HEK293 (cell line): ENCODE data around the gene CACNG6.

Experiments used
- CTCF ChIA-PET: fragments of 350-600 bp; formaldehyde crosslinking; extraction: SDS; loops from one replicate; lab custom pipeline; 2021; ENCODE audit warnings: antibody characterized with exemption; lab: Yijun Ruan, JAX
- POLR2A ChIA-PET: fragments of 300-600 bp; formaldehyde crosslinking; extraction: SDS; loops from one replicate; lab custom pipeline; 2020; ENCODE audit warnings: antibody characterized with exemption, inconsistent platforms; lab: Yijun Ruan, JAX
- H3K27ac ChIP-seq: fragments of 200-500 bp; sonication (Bioruptor generic); 2 replicates; pipeline ENCODE4 v1.5.1; 2014; ENCODE audit warnings: low read depth, low read length, control low read depth, inconsistent platforms; ENCODE audit errors: extremely low read depth
- H3K36me3 ChIP-seq, 2 experiments: fragments of 200-500 bp in 1 of 2; sonication (Bioruptor generic) in 1 of 2; 1 replicate in 1 of 2; 2 replicates in 1 of 2; pipeline ENCODE4 v1.5.1; 2014 to 2017; ENCODE audit warnings: inconsistent platforms in 2 of 2, low read length in 2 of 2; ENCODE audit not compliant: control insufficient read depth in 2 of 2, insufficient read depth in 1 of 2
- H3K4me1 ChIP-seq: fragments of 200-500 bp; sonication (Bioruptor generic); 2 replicates; pipeline ENCODE4 v1.5.1; 2014; ENCODE audit warnings: mild to moderate bottlenecking, low read length, inconsistent platforms; ENCODE audit not compliant: control insufficient read depth, insufficient read depth
- H3K4me3 ChIP-seq: 2 replicates; pipeline ENCODE4 v1.5.1; 2011; ENCODE audit warnings: low read depth, mild to moderate bottlenecking, control low read depth, low read length, moderate library complexity
- H3K9me3 ChIP-seq: fragments of 200-500 bp; sonication (Bioruptor generic); 2 replicates; pipeline ENCODE4 v1.5.1; 2014; ENCODE audit warnings: low read depth, low read length, inconsistent platforms; ENCODE audit not compliant: control insufficient read depth, insufficient read depth
- EGR2 ChIP-seq: fragments of 450-650 bp; formaldehyde crosslinking; IDR thresholded peaks from 2 replicates; pipeline ENCODE4 v1.5.1; 2016; ENCODE audit warnings: low read depth, missing biosample characterization, missing genetic modification characterization
- FEZF1 ChIP-seq: fragments of 450-650 bp; formaldehyde crosslinking; IDR thresholded peaks from 2 replicates; pipeline ENCODE4 v1.5.1; 2016; ENCODE audit warnings: missing biosample characterization, missing genetic modification characterization
- GLIS2 ChIP-seq: fragments of 450-650 bp; formaldehyde crosslinking; IDR thresholded peaks from 2 replicates; pipeline ENCODE4 v1.5.1; 2016; ENCODE audit warnings: missing biosample characterization, missing genetic modification characterization
- SCRT2 ChIP-seq: fragments of 450-650 bp; formaldehyde crosslinking; IDR thresholded peaks from 2 replicates; pipeline ENCODE4 v1.5.1; 2016; ENCODE audit warnings: missing biosample characterization, missing genetic modification characterization
- SETDB1 ChIP-seq: IDR thresholded peaks from one replicate; pipeline ENCODE4 v1.6.1; 2017; ENCODE audit warnings: mild to moderate bottlenecking, low read length, moderate library complexity, mixed read lengths; ENCODE audit not compliant: insufficient read length
- SP2 ChIP-seq: fragments of 450-650 bp; formaldehyde crosslinking; IDR thresholded peaks from 2 replicates; pipeline ENCODE4 v1.5.1; 2016; ENCODE audit warnings: missing biosample characterization, missing genetic modification characterization
- SP7 ChIP-seq: fragments of 450-650 bp; formaldehyde crosslinking; IDR thresholded peaks from 2 replicates; pipeline ENCODE4 v1.5.1; 2016; ENCODE audit warnings: missing biosample characterization, missing genetic modification characterization
- TCF7L2 ChIP-seq: IDR thresholded peaks from 2 replicates; pipeline ENCODE4 v1.6.1; 2011; ENCODE audit warnings: low read depth, mild to moderate bottlenecking, inconsistent platforms, low read length, moderate library complexity, borderline replicate concordance
- TRIM28 ChIP-seq: IDR thresholded peaks from 2 replicates; pipeline ENCODE4 v1.6.1; 2011; ENCODE audit warnings: low read length, control low read depth, borderline replicate concordance
- ZNF114 ChIP-seq: fragments of 450-650 bp; formaldehyde crosslinking; IDR thresholded peaks from 2 replicates; pipeline ENCODE4 v1.5.0; 2017; ENCODE audit warnings: missing biosample characterization, missing genetic modification characterization
- ZNF132 ChIP-seq: fragments of 450-650 bp; formaldehyde crosslinking; IDR thresholded peaks from 2 replicates; pipeline ENCODE4 v1.5.1; 2017; ENCODE audit warnings: missing biosample characterization, missing genetic modification characterization, borderline replicate concordance
- ZNF157 ChIP-seq: fragments of 450-650 bp; formaldehyde crosslinking; IDR thresholded peaks from 2 replicates; pipeline ENCODE4 v1.5.1; 2016; ENCODE audit warnings: missing biosample characterization, missing genetic modification characterization
- ZNF175 ChIP-seq: fragments of 450-650 bp; formaldehyde crosslinking; IDR thresholded peaks from 2 replicates; pipeline ENCODE4 v1.5.1; 2016; ENCODE audit warnings: missing biosample characterization, missing genetic modification characterization
- ZNF248 ChIP-seq: fragments of 450-650 bp; formaldehyde crosslinking; IDR thresholded peaks from 2 replicates; pipeline ENCODE4 v1.5.1; 2017; ENCODE audit warnings: missing biosample characterization, missing genetic modification characterization
- ZNF274 ChIP-seq, 2 experiments: fragments of 200-500 bp in 1 of 2; fragments of 450-650 bp in 1 of 2; sonication (Bioruptor generic) in 1 of 2; formaldehyde crosslinking in 1 of 2; IDR thresholded peaks; 2 replicates each; pipeline versions ENCODE4 v1.5.1 to v1.6.1; 2014 to 2016; ENCODE audit warnings: borderline replicate concordance in 1 of 2, inconsistent platforms in 1 of 2, low read length in 1 of 2, missing biosample characterization in 1 of 2, missing genetic modification characterization in 1 of 2
- ZNF341 ChIP-seq: fragments of 450-650 bp; formaldehyde crosslinking; IDR thresholded peaks from 2 replicates; pipeline ENCODE4; 2016; ENCODE audit warnings: low read depth, missing biosample characterization, missing genetic modification characterization
- ZNF394 ChIP-seq: fragments of 450-650 bp; formaldehyde crosslinking; IDR thresholded peaks from 2 replicates; pipeline ENCODE4 v1.5.1; 2016; ENCODE audit warnings: missing biosample characterization, missing genetic modification characterization, mild to moderate bottlenecking, moderate library complexity, borderline replicate concordance
- ZNF560 ChIP-seq: fragments of 450-650 bp; formaldehyde crosslinking; IDR thresholded peaks from 2 replicates; pipeline ENCODE4 v1.5.1; 2017; ENCODE audit warnings: missing biosample characterization, missing genetic modification characterization, borderline replicate concordance
- ZNF561 ChIP-seq: fragments of 450-650 bp; IDR thresholded peaks from 2 replicates; pipeline ENCODE4 v1.5.1; 2018; ENCODE audit warnings: missing biosample characterization, missing genetic modification characterization, borderline replicate concordance
- ZNF76 ChIP-seq: fragments of 450-650 bp; formaldehyde crosslinking; IDR thresholded peaks from 2 replicates; pipeline ENCODE4; 2016; ENCODE audit warnings: low read depth, missing biosample characterization, missing genetic modification characterization, borderline replicate concordance
- ZNF777 ChIP-seq: fragments of 450-650 bp; formaldehyde crosslinking; IDR thresholded peaks from 2 replicates; pipeline ENCODE4 v1.5.1; 2017; ENCODE audit warnings: missing biosample characterization, missing genetic modification characterization, borderline replicate concordance
- TF ChIP-seq, protein P1 (sequence below): fragments of 450-650 bp; formaldehyde crosslinking; IDR thresholded peaks from 2 replicates; pipeline ENCODE4 v1.5.1; 2016; ENCODE audit warnings: missing biosample characterization, missing genetic modification characterization
- TF ChIP-seq, protein P2 (sequence below): fragments of 450-650 bp; formaldehyde crosslinking; IDR thresholded peaks from 2 replicates; pipeline ENCODE4 v1.5.1; 2017; ENCODE audit warnings: missing biosample characterization, mild to moderate bottlenecking, missing genetic modification characterization, moderate library complexity
- TF ChIP-seq, protein P3 (sequence below): fragments of 450-650 bp; formaldehyde crosslinking; IDR thresholded peaks from 2 replicates; pipeline ENCODE4 v1.5.1; 2017; ENCODE audit warnings: missing biosample characterization, missing genetic modification characterization
- TF ChIP-seq, protein P4 (sequence below): fragments of 450-650 bp; formaldehyde crosslinking; IDR thresholded peaks from 2 replicates; pipeline ENCODE4 v1.5.1; 2016; ENCODE audit warnings: missing biosample characterization, missing genetic modification characterization
- TF ChIP-seq, protein P5 (sequence below): fragments of 450-650 bp; formaldehyde crosslinking; IDR thresholded peaks from 2 replicates; pipeline ENCODE4 v1.5.1; 2016; ENCODE audit warnings: missing biosample characterization, missing genetic modification characterization

The CACNG6 gene

DNA sequence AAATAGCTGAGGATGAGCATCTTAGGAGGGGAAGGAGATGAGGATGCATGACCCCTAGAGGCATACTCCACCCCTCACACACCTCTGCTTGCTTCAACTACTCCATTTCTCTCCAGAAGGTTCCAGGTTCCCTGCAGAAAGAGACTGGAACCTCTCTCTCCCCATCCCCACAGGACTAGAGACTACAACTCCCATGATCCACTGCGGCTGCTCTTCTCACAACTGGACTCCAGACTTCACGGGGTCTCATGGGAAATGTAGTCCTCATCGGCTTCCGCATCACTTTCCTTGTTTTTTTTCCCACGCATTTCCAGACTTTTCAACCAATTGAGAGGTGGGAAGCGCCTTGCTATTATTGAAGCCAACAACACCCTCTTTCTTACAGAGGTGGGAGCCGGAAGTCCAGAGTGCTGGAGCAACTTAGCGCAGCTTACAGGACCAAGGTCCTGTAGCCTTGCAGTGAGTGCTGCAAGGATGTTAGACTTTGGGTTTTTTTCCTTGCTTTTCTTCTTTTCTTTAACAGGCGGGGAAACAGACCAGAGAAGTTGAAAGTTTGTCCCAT is 13.9 kb upstream of the CACNG6 start (continued):
- peak; percentile 98 for TF ChIP-seq ZNF76

DNA sequence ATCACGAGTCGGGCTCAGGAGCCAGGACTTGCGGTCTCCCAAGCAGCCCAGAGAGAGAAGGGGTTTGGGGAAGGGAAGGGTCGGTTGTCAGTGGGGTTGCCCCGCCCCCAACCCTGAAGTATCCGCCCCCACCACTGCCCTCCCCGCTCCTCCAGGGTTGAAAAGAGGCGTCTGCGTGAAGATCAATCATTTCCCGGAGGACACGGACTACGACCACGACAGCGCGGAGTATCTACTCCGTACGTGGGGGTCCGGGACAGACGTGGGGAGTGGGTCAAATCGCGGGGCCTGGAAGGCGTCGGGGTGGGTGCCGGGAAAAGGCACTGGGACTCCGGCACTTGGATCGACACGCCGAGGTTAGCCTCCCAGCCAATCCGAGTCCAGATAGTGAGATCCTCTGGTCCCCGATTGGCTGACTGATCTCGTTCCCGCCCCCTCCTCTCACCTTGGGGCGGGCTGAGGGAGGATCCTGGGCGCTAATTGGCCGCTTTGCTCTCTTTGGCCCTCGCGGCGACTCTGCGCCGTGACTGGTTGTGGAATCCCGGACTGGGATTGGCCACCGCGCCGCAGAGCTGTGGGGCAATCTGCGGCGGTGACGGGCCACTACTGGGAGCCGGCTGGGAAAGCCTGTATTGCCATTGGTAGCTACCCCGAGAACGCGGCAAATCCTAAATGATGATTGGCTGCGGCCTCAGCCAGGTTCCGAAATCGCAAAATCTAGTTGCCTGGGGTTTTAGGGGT is 13.3 kb upstream of the CACNG6 start:
- peaks cover 18% of the 10 kb centered on the region for H3K4me1 ChIP-seq
- no peaks in the 10 kb centered on the region for H3K36me3 ChIP-seq
- peak overlapping the region; percentile 25 for H3K4me3 ChIP-seq
- CTCF ChIA-PET: no interaction called here
- H3K9me3 ChIP-seq: no peaks in the 10 kb centered on the region
- no peak overlapping the region for H3K27ac ChIP-seq
- POLR2A ChIA-PET: interaction anchor here (0.6 to 0.9 kb wide), 6 partner anchors 9 to 99 kb away, joined by 3 to 6 read pairs (median 4); no protein-coding TSS in a partner anchor
- TF ChIP-seq EGR2 (tag by site-specific recombination) (no peak), GLIS2 (tag by site-specific recombination) (peak; percentile 42; the same call in 1 of the 2 replicates), SCRT2 (tag by site-specific recombination) (no peak), ZNF341 (tag by site-specific recombination) (no peak), ZNF274 (IDR thresholded peaks at IDR 0.05; ENCODE audit: low read length) (no peak), ZNF274 (tag by site-specific recombination; IDR thresholded peaks at IDR 0.05; ENCODE audit: borderline replicate concordance) (no peak), SP7 (no peak), SP2 (tag by site-specific recombination) (peak; percentile 96), ZNF777 (tag by site-specific recombination) (no peak), ZNF76 (peak; percentile 23; the same call in 1 of the 2 replicates), ZNF157 (no peak), ZNF248 (tag by site-specific recombination) (no peak), ZNF394 (no peak), FEZF1 (tag by site-specific recombination) (peak; percentile 49), ZNF175 (tag by site-specific recombination) (no peak), ZNF561 (tag by site-specific recombination) (no peak), ZNF560 (no peak), ZNF114 (tag by site-specific recombination) (no peak), TRIM28 (no peak), SETDB1 (peak; percentile 42), ZNF132 (tag by site-specific recombination) (no peak), TCF7L2 (no peak)
- TF ChIP-seq, protein P1, sequence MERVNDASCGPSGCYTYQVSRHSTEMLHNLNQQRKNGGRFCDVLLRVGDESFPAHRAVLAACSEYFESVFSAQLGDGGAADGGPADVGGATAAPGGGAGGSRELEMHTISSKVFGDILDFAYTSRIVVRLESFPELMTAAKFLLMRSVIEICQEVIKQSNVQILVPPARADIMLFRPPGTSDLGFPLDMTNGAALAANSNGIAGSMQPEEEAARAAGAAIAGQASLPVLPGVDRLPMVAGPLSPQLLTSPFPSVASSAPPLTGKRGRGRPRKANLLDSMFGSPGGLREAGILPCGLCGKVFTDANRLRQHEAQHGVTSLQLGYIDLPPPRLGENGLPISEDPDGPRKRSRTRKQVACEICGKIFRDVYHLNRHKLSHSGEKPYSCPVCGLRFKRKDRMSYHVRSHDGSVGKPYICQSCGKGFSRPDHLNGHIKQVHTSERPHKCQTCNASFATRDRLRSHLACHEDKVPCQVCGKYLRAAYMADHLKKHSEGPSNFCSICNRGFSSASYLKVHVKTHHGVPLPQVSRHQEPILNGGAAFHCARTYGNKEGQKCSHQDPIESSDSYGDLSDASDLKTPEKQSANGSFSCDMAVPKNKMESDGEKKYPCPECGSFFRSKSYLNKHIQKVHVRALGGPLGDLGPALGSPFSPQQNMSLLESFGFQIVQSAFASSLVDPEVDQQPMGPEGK (tag by site-specific recombination): peak; percentile 76
- TF ChIP-seq, protein P2, sequence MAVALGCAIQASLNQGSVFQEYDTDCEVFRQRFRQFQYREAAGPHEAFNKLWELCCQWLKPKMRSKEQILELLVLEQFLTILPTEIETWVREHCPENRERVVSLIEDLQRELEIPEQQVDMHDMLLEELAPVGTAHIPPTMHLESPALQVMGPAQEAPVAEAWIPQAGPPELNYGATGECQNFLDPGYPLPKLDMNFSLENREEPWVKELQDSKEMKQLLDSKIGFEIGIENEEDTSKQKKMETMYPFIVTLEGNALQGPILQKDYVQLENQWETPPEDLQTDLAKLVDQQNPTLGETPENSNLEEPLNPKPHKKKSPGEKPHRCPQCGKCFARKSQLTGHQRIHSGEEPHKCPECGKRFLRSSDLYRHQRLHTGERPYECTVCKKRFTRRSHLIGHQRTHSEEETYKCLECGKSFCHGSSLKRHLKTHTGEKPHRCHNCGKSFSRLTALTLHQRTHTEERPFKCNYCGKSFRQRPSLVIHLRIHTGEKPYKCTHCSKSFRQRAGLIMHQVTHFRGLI: no peak
- TF ChIP-seq, protein P3, sequence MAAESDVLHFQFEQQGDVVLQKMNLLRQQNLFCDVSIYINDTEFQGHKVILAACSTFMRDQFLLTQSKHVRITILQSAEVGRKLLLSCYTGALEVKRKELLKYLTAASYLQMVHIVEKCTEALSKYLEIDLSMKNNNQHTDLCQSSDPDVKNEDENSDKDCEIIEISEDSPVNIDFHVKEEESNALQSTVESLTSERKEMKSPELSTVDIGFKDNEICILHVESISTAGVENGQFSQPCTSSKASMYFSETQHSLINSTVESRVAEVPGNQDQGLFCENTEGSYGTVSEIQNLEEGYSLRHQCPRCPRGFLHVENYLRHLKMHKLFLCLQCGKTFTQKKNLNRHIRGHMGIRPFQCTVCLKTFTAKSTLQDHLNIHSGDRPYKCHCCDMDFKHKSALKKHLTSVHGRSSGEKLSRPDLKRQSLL (tag by site-specific recombination): no peak
- TF ChIP-seq, protein P4, sequence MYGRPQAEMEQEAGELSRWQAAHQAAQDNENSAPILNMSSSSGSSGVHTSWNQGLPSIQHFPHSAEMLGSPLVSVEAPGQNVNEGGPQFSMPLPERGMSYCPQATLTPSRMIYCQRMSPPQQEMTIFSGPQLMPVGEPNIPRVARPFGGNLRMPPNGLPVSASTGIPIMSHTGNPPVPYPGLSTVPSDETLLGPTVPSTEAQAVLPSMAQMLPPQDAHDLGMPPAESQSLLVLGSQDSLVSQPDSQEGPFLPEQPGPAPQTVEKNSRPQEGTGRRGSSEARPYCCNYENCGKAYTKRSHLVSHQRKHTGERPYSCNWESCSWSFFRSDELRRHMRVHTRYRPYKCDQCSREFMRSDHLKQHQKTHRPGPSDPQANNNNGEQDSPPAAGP (tag by site-specific recombination): no peak
- TF ChIP-seq, protein P5, sequence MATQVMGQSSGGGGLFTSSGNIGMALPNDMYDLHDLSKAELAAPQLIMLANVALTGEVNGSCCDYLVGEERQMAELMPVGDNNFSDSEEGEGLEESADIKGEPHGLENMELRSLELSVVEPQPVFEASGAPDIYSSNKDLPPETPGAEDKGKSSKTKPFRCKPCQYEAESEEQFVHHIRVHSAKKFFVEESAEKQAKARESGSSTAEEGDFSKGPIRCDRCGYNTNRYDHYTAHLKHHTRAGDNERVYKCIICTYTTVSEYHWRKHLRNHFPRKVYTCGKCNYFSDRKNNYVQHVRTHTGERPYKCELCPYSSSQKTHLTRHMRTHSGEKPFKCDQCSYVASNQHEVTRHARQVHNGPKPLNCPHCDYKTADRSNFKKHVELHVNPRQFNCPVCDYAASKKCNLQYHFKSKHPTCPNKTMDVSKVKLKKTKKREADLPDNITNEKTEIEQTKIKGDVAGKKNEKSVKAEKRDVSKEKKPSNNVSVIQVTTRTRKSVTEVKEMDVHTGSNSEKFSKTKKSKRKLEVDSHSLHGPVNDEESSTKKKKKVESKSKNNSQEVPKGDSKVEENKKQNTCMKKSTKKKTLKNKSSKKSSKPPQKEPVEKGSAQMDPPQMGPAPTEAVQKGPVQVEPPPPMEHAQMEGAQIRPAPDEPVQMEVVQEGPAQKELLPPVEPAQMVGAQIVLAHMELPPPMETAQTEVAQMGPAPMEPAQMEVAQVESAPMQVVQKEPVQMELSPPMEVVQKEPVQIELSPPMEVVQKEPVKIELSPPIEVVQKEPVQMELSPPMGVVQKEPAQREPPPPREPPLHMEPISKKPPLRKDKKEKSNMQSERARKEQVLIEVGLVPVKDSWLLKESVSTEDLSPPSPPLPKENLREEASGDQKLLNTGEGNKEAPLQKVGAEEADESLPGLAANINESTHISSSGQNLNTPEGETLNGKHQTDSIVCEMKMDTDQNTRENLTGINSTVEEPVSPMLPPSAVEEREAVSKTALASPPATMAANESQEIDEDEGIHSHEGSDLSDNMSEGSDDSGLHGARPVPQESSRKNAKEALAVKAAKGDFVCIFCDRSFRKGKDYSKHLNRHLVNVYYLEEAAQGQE: no peak
